Spleen (tissue), 7 donors: ENCODE measurements around the gene FOCAD.

ENCODE experiments used
- CTCF ChIP-seq, 11 experiments: fragments of 200-600 bp in 7 of 11; fragments of 450-650 bp in 4 of 11; sonication (generic) in 4 of 11; IDR thresholded peaks in 8 of 11; conservative IDR thresholded peaks in 3 of 11; 1 replicate in 7 of 11; 2 replicates in 4 of 11; pipeline versions ENCODE4 v1.4.0 to v1.8.0; 2016 to 2021; ENCODE audit warnings: antibody characterized with exemption in 11 of 11, inconsistent platforms in 4 of 11, mild to moderate bottlenecking in 1 of 11
- POLR2A ChIP-seq, 3 donors: fragments of 450-650 bp; IDR thresholded peaks; one replicate each; pipeline ENCODE4 v1.5.1; 2017; ENCODE audit warnings: antibody characterized with exemption in 3 of 3, mild to moderate bottlenecking in 1 of 3
- POLR2AphosphoS5 ChIP-seq, 3 donors: sonication (generic); formaldehyde crosslinking; IDR thresholded peaks; one replicate each; pipeline ENCODE4 v1.5.1; 2017; ENCODE audit warnings: antibody characterized with exemption in 3 of 3
- donor health status: DM: no; HTN: no; CAD: no; lungs with moderate emphysema.
- donor health status: DM: no; HTN: no; CAD: no.
- donor health status: DM: no; HTN: no; CAD: no.

GRCh38 chr9:20740929-20741582, 57.0 kb downstream of the FOCAD start:
- TF ChIP-seq CTCF (IDR thresholded peaks at IDR 0.05 in 8 of 11, conservative IDR thresholded peaks at IDR 0.05 in 3 of 11) = no peak
- TF ChIP-seq POLR2AphosphoS5 (IDR thresholded peaks at IDR 0.05) = no peak
- no peak for TF ChIP-seq POLR2A (IDR thresholded peaks at IDR 0.05)
